Upper lobe of left lung (tissue), 4 donors: Measurements from ENCODE around the gene NOS1.

Experiments
- POLR2A ChIP-seq, 4 donors: fragments of 450-650 bp; IDR thresholded peaks; one replicate each; pipeline ENCODE4 v1.5.1; 2016 to 2017; ENCODE audit warnings: antibody characterized with exemption in 4 of 4, mild to moderate bottlenecking in 2 of 4
- POLR2AphosphoS5 ChIP-seq, 2 donors: sonication (generic); formaldehyde crosslinking; IDR thresholded peaks; one replicate each; pipeline ENCODE4 v1.5.1; 2017; ENCODE audit warnings: antibody characterized with exemption in 2 of 2
- TF ChIP-seq, protein P1 (sequence below), 6 experiments: fragments of 450-650 bp in 4 of 6; fragments of 200-600 bp in 2 of 6; sonication (generic) in 2 of 6; IDR thresholded peaks; one replicate each; pipeline ENCODE4 v1.5.1; 2016 to 2019; ENCODE audit warnings: antibody characterized with exemption in 6 of 6

- TF ChIP-seq, protein P1, sequence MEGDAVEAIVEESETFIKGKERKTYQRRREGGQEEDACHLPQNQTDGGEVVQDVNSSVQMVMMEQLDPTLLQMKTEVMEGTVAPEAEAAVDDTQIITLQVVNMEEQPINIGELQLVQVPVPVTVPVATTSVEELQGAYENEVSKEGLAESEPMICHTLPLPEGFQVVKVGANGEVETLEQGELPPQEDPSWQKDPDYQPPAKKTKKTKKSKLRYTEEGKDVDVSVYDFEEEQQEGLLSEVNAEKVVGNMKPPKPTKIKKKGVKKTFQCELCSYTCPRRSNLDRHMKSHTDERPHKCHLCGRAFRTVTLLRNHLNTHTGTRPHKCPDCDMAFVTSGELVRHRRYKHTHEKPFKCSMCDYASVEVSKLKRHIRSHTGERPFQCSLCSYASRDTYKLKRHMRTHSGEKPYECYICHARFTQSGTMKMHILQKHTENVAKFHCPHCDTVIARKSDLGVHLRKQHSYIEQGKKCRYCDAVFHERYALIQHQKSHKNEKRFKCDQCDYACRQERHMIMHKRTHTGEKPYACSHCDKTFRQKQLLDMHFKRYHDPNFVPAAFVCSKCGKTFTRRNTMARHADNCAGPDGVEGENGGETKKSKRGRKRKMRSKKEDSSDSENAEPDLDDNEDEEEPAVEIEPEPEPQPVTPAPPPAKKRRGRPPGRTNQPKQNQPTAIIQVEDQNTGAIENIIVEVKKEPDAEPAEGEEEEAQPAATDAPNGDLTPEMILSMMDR (IDR thresholded peaks at IDR 0.05) = no peak
- TF ChIP-seq POLR2AphosphoS5 (IDR thresholded peaks at IDR 0.05) (no peak), POLR2A (IDR thresholded peaks at IDR 0.05) (no peak)
These were observed 34.3 kb upstream of the NOS1 start for GRCh38 chr12:117395766-117396165.
